ENCODE results near the gene PET117. TPM values are rescaled to one million over a fixed set of nuclear protein-coding genes. Genes with fewer than 3 reads are reported as not detected.

PET117 gene
- total RNA-seq, 1 experiment from 2014 or later, result 27.5 TPM

DNA sequence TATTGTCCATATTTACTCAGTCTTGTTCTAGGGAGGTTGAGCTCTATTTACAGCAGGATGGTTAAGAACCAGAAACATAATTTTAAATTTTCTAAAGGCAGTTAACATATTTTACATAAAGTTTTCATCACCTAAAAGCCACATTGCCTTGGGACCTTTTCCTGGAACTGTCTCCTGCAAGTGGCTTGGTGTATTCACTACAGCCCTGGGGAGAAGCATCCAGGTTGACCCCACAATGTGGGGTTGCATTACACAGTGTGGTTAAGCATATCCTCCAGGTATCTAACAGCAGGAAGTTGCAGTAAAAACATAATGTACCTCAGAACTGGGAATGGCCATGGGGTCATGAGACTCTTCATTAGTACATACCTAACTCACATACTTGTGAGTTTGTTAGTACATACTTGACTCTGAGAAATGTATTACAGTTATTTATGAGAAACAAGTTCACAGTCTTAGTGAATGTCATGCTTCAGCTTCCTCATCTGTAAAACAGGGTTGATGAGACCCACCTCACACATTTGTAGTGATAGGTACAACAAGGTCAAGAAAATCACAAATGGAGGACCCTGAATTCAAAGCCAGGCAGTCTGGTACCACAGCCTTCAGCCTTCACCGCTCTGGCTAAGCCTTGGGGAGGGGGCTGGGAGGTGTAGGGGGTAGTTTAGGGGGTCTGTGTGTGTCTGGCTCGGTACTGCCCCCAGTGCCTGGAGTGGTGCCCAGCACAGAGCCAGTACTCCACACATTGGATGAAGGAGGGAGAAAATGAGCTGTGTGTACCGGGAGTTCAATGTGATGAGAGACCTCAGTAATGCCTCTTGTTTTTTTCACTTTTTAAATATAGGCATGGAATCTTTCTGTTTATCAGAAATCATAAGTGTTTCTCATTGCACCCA lies 52.9 kb downstream of the PET117 start:
- Histone ChIP-seq H3K27ac (no peak overlapping the region), H3K4me2 (no peak overlapping the region)

DNA sequence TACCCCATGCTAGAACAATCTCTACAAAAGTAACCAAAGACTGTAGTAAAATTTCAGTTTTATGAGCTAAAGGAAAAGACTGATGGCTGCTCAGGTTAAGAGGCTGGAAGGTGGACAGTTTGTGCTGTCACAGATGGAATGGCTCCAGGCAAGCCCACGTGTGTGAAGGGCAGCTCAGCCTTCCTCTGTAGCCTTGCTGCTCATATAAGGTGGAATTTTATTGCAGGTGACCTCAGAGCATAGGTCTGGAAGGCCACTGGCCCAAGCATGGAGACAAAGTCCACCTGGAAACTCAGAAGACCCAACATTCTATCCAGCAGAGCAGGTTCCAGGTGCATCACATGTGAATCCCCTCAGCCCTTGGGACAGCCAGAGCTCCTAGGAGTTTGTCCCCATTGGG lies 53.6 kb downstream of the PET117 start:
- Histone ChIP-seq H3F3A (ENCODE audit: insufficient read depth, low read depth) (peaks cover 5% of the 10 kb centered on the region; the same call in 1 of the 2 replicates), H3K36me3 (ENCODE audit: low read depth) (peaks cover 10% of the 10 kb centered on the region; the same call in 1 of the 2 replicates), H3K9me3 (ENCODE audit: insufficient read depth, low read depth) (no peaks in the 10 kb centered on the region), H3K27ac (no peak overlapping the region), H3K4me2 (no peak overlapping the region), H3K79me2 (ENCODE audit: low read depth) (no peaks in the 10 kb centered on the region), H2AFZ (no peak overlapping the region), H3K9me2 (ENCODE audit: insufficient read depth) (no peaks in the 10 kb centered on the region), H3K4me3 (no peak overlapping the region), H4K20me1 (ENCODE audit: insufficient read depth) (no peaks in the 10 kb centered on the region), H3K27me3 (ENCODE audit: insufficient read depth, low read depth) (no peaks in the 10 kb centered on the region), H3K4me1 (replicated peaks; ENCODE audit: insufficient read depth) (no peaks in the 10 kb centered on the region)
- no peak for DNase-seq
- ChIA-PET POLR2A (ENCODE audit: unreplicated experiment) (no interaction called here), CTCF (no interaction called here)
- TF ChIP-seq EZH2 (IDR thresholded peaks at IDR 0.05; ENCODE audit: low read depth), result no peak
- TF ChIP-seq, protein P1, sequence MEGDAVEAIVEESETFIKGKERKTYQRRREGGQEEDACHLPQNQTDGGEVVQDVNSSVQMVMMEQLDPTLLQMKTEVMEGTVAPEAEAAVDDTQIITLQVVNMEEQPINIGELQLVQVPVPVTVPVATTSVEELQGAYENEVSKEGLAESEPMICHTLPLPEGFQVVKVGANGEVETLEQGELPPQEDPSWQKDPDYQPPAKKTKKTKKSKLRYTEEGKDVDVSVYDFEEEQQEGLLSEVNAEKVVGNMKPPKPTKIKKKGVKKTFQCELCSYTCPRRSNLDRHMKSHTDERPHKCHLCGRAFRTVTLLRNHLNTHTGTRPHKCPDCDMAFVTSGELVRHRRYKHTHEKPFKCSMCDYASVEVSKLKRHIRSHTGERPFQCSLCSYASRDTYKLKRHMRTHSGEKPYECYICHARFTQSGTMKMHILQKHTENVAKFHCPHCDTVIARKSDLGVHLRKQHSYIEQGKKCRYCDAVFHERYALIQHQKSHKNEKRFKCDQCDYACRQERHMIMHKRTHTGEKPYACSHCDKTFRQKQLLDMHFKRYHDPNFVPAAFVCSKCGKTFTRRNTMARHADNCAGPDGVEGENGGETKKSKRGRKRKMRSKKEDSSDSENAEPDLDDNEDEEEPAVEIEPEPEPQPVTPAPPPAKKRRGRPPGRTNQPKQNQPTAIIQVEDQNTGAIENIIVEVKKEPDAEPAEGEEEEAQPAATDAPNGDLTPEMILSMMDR (conservative IDR thresholded peaks at IDR 0.05), result no peak
- intact Hi-C loops (cut with micrococcal nuclease; ENCODE audit: unreplicated experiment), result no loop called here
- no TSS peak for BruUV-seq (replicated peaks)

More for the DNA sequence above, 52.9 kb downstream of the PET117 start:
- no peaks in the 10 kb centered on the region for H3K27me3 ChIP-seq (ENCODE audit: insufficient read depth, low read depth)
- H3K4me1 ChIP-seq (replicated peaks; ENCODE audit: insufficient read depth), result no peaks in the 10 kb centered on the region
- H2AFZ ChIP-seq, result no peak overlapping the region
- H3K9me2 ChIP-seq (ENCODE audit: insufficient read depth), result no peaks in the 10 kb centered on the region
- intact Hi-C loops (cut with micrococcal nuclease; ENCODE audit: unreplicated experiment), result no loop called here
- TF ChIP-seq, protein P1 (conservative IDR thresholded peaks at IDR 0.05), result no peak
- TF ChIP-seq EZH2 (IDR thresholded peaks at IDR 0.05; ENCODE audit: low read depth), result no peak
- H3K9me3 ChIP-seq (ENCODE audit: insufficient read depth, low read depth), result no peaks in the 10 kb centered on the region
- H3K36me3 ChIP-seq (ENCODE audit: low read depth), result peaks cover 17% of the 10 kb centered on the region; the same call in 1 of the 2 replicates
- BruUV-seq (replicated peaks), result no TSS peak
- no peak overlapping the region for H3K4me3 ChIP-seq
- ChIA-PET POLR2A (ENCODE audit: unreplicated experiment) (no interaction called here), CTCF (no interaction called here)
- DNase-seq, result no peak
- no peaks in the 10 kb centered on the region for H3K79me2 ChIP-seq (ENCODE audit: low read depth)
- H3F3A ChIP-seq (ENCODE audit: insufficient read depth, low read depth), result no peaks in the 10 kb centered on the region
- no peaks in the 10 kb centered on the region for H4K20me1 ChIP-seq (ENCODE audit: insufficient read depth)

Other genes starting within 250 kb of the PET117 start
- 97.7 and 116 TPM in 2 replicates for gene SNX5, start 169.1 kb upstream of the PET117 start, total RNA-seq (2021)
- 31.3 and 42.8 TPM in 2 replicates for gene MGME1, start 168.8 kb upstream of the PET117 start, total RNA-seq (2021)
- gene OVOL2, start 79.9 kb upstream of the PET117 start, total RNA-seq (2021), result 15.3 and 20.7 TPM in 2 replicates
- 28.4 and 30.6 TPM in 2 replicates for gene KAT14, start within 50 bp of the PET117 start, total RNA-seq (2021)
- gene ZNF133, start 150.7 kb downstream of the PET117 start, total RNA-seq (2021), result 16.3 and 22.8 TPM in 2 replicates

All from PC-9 (cell line).